Adipose tissue (tissue), 3 donors: Measurements from ENCODE around the gene HBA2. TPM values are rescaled to one million over a fixed set of nuclear protein-coding genes. Genes with fewer than 3 reads are reported as not detected.
"Not testable (repeated sequence)": the region's sequence is repeated elsewhere in the genome, so short reads cannot be mapped to it uniquely, and the experiment has no call there.

Source experiments
- H3K27ac ChIP-seq: one replicate; pipeline ENCODE4 v1.5.1; 2013; ENCODE audit warnings: low read depth, low read length
- WGBS, 3 donors: extraction: QIAGEN DNeasy Blood & Tissue Kit; methylation state at CpG; one replicate each; pipeline ENCODE4 v1.1.7; 2013; 5-methylcytosine and 5-hydroxymethylcytosine counted together
- polyA plus RNA-seq, 3 donors: library from polyadenylated mRNA; stranded (reverse); fragments of 200-250 nt; gene quantifications; one replicate each; pipeline ENCODE4 v1.2.3, GENCODE V29; 2013
- donor health status: healthy with polysubstance abuse.
- donor health status: Bipolar disorder and iron deficiency.
- donor health status: healthy.

HBA2 gene
- polyA plus RNA-seq, 3 donors: 24.5 to 982 (median 57.9) TPM

DNA sequence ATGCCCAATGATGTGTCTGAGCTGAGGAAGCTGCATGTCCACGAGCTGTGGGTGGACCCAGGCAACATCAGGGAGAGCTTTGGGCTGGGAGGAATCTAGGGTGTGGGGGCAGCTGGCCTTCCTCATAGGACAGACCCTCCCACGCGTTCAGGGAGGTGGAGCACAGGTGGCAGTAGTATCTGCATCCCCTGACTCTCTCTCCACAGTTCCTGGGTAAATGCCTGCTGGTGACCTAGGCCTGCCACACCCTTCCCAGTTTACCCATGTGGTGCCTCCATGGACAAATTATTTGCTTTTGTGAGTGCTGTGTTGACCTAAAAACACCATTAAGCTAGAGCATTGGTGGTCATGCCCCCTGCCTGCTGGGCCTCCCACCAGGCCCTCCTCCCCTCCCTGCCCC lies 3.7 kb upstream of the HBA2 start:
- 35 to 46% (median 43%) methylated on average over 3 of the region's 3 CpGs for WGBS, 3 donors
- no peak overlapping the region for H3K27ac ChIP-seq

DNA sequence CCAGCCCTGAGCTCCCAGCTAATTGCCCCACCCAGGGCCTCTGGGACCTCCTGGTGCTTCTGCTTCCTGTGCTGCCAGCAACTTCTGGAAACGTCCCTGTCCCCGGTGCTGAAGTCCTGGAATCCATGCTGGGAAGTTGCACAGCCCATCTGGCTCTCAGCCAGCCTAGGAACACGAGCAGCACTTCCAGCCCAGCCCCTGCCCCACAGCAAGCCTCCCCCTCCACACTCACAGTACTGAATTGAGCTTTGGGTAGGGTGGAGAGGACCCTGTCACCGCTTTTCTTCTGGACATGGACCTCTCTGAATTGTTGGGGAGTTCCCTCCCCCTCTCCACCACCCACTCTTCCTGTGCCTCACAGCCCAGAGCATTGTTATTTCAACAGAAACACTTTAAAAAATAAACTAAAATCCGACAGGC lies 2.6 kb upstream of the HBA2 start:
- 0 to 5% (median 1%) methylated on average over 5 of the region's 5 CpGs for WGBS, 3 donors
- H3K27ac ChIP-seq: not testable (repeated sequence)

DNA sequence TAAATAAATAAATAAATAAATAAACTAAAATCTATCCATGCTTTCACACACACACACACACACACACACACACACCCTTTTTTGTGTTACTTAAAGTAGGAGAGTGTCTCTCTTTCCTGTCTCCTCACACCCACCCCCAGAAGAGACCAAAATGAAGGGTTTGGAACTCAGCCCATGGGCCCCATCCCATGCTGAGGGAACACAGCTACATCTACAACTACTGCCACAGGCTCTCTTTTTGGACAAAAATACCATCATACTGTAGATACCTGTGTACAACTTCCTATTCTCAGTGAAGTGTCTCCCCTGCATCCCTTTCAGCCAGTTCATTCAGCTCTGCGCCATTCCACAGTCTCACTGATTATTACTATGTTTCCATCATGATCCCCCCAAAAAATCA lies 1.9 kb upstream of the HBA2 start:
- H3K27ac ChIP-seq: no peak overlapping the region
- WGBS, 3 donors: 38 to 53% (median 45%) methylated on average over 1 of the region's 1 CpG

DNA sequence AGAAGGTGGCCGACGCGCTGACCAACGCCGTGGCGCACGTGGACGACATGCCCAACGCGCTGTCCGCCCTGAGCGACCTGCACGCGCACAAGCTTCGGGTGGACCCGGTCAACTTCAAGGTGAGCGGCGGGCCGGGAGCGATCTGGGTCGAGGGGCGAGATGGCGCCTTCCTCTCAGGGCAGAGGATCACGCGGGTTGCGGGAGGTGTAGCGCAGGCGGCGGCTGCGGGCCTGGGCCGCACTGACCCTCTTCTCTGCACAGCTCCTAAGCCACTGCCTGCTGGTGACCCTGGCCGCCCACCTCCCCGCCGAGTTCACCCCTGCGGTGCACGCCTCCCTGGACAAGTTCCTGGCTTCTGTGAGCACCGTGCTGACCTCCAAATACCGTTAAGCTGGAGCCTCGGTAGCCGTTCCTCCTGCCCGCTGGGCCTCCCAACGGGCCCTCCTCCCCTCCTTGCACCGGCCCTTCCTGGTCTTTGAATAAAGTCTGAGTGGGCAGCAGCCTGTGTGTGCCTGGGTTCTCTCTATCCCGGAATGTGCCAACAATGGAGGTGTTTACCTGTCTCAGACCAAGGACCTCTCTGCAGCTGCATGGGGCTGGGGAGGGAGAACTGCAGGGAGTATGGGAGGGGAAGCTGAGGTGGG lies 657 bp downstream of the HBA2 start:
- 7 to 10% (median 9%) methylated on average over 23 to 26 of the region's 44 CpGs for WGBS, 3 donors
- H3K27ac ChIP-seq: not testable (repeated sequence)

DNA sequence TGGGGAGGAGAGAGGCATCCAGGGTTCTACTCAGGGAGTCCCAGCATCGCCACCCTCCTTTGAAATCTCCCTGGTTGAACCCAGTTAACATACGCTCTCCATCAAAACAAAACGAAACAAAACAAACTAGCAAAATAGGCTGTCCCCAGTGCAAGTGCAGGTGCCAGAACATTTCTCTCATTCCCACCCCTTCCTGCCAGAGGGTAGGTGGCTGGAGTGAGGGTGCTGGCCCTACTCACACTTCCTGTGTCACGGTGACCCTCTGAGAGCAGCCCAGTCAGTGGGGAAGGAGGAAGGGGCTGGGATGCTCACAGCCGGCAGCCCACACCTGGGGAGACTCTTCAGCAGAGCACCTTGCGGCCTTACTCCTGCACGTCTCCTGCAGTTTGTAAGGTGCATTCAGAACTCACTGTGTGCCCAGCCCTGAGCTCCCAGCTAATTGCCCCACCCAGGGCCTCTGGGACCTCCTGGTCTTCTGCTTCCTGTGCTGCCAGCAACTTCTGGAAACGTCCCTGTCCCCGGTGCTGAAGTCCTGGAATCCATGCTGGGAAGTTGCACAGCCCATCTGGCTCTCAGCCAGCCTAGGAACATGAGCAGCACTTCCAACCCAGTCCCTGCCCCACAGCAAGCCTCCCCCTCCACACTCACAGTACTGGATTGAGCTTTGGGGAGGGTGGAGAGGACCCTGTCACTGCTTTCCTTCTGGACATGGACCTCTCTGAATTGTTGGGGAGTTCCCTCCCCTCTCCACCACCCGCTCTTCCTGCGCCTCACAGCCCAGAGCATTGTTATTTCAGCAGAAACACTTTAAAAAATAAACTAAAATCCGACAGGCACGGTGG lies 1.5 kb downstream of the HBA2 start:
- WGBS, 3 donors: 17 to 30% (median 29%) methylated on average over 6 to 8 of the region's 13 CpGs
- not testable (repeated sequence) for H3K27ac ChIP-seq

DNA sequence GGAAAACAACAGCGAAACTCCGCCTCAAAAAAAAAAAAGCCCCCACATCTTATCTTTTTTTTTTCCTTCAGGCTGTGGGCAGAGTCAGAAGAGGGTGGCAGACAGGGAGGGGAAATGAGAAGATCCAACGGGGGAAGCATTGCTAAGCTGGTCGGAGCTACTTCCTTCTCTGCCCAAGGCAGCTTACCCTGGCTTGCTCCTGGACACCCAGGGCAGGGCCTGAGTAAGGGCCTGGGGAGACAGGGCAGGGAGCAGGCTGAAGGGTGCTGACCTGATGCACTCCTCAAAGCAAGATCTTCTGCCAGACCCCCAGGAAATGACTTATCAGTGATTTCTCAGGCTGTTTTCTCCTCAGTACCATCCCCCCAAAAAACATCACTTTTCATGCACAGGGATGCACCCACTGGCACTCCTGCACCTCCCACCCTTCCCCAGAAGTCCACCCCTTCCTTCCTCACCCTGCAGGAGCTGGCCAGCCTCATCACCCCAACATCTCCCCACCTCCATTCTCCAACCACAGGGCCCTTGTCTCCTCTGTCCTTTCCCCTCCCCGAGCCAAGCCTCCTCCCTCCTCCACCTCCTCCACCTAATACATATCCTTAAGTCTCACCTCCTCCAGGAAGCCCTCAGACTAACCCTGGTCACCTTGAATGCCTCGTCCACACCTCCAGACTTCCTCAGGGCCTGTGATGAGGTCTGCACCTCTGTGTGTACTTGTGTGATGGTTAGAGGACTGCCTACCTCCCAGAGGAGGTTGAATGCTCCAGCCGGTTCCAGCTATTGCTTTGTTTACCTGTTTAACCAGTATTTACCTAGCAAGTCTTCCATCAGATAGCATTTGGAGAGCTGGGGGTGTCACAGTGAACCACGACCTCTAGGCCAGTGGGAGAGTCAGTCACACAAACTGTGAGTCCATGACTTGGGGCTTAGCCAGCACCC lies 2.6 kb downstream of the HBA2 start:
- no peak overlapping the region for H3K27ac ChIP-seq
- WGBS, 3 donors: 19 to 28% (median 27%) methylated on average over 7 to 8 of the region's 8 CpGs

DNA sequence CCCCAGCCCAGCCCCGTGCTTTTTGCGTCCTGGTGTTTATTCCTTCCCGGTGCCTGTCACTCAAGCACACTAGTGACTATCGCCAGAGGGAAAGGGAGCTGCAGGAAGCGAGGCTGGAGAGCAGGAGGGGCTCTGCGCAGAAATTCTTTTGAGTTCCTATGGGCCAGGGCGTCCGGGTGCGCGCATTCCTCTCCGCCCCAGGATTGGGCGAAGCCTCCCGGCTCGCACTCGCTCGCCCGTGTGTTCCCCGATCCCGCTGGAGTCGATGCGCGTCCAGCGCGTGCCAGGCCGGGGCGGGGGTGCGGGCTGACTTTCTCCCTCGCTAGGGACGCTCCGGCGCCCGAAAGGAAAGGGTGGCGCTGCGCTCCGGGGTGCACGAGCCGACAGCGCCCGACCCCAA lies 3.3 kb downstream of the HBA2 start:
- WGBS, 3 donors: 0 to 2% (median 1%) methylated on average over 16 to 24 of the region's 39 CpGs
- not testable (repeated sequence) for H3K27ac ChIP-seq

DNA sequence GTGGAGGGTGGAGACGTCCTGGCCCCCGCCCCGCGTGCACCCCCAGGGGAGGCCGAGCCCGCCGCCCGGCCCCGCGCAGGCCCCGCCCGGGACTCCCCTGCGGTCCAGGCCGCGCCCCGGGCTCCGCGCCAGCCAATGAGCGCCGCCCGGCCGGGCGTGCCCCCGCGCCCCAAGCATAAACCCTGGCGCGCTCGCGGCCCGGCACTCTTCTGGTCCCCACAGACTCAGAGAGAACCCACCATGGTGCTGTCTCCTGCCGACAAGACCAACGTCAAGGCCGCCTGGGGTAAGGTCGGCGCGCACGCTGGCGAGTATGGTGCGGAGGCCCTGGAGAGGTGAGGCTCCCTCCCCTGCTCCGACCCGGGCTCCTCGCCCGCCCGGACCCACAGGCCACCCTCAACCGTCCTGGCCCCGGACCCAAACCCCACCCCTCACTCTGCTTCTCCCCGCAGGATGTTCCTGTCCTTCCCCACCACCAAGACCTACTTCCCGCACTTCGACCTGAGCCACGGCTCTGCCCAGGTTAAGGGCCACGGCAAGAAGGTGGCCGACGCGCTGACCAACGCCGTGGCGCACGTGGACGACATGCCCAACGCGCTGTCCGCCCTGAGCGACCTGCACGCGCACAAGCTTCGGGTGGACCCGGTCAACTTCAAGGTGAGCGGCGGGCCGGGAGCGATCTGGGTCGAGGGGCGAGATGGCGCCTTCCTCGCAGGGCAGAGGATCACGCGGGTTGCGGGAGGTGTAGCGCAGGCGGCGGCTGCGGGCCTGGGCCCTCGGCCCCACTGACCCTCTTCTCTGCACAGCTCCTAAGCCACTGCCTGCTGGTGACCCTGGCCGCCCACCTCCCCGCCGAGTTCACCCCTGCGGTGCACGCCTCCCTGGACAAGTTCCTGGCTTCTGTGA lies 4.1 kb downstream of the HBA2 start, which contains the start of gene HBA1:
HBA1 (plus strand) TSS at position 204 of the 906 bp plus-strand sequence; CDS start at position 241, 37 bp downstream.
- not testable (repeated sequence) for H3K27ac ChIP-seq
- WGBS, 3 donors: 2 to 4% (median 3%) methylated on average over 22 to 37 of the region's 88 CpGs

DNA sequence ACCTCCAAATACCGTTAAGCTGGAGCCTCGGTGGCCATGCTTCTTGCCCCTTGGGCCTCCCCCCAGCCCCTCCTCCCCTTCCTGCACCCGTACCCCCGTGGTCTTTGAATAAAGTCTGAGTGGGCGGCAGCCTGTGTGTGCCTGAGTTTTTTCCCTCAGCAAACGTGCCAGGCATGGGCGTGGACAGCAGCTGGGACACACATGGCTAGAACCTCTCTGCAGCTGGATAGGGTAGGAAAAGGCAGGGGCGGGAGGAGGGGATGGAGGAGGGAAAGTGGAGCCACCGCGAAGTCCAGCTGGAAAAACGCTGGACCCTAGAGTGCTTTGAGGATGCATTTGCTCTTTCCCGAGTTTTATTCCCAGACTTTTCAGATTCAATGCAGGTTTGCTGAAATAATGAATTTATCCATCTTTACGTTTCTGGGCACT lies 4.7 kb downstream of the HBA2 start:
- 6 to 10% (median 8%) methylated on average over 13 of the region's 13 CpGs for WGBS, 3 donors
- H3K27ac ChIP-seq: no peak overlapping the region

DNA sequence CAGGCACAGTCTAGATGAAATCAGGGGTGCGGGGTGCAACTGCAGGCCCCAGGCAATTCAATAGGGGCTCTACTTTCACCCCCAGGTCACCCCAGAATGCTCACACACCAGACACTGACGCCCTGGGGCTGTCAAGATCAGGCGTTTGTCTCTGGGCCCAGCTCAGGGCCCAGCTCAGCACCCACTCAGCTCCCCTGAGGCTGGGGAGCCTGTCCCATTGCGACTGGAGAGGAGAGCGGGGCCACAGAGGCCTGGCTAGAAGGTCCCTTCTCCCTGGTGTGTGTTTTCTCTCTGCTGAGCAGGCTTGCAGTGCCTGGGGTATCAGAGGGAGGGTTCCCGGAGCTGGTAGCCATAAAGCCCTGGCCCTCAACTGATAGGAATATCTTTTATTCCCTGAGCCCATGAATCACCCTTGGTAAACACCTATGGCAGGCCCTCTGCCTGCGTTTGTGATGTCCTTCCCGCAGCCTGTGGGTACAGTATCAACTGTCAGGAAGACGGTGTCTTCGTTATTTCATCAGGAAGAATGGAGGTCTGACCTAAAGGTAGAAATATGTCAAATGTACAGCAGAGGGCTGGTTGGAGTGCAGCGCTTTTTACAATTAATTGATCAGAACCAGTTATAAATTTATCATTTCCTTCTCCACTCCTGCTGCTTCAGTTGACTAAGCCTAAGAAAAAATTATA lies 5.4 kb downstream of the HBA2 start:
- WGBS, 3 donors: 53 to 65% (median 59%) methylated on average over 11 of the region's 11 CpGs
- no peak overlapping the region for H3K27ac ChIP-seq

DNA sequence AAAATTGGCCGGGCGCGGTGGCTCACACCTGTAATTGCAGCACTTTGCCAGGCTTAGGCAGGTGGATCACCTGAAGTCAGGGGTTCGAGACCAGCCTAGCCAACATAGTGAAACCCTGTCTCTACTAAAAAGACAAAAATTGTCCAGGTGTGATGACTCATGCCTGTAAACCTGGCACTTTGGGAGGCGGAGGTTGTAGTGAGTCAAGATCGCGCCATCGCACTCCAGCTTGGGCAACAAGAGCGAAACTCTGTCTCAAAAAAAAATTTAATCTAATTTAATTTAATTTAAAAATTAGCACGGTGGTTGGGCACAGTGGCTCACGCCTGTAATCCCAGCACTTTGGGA lies 6.0 kb downstream of the HBA2 start:
- 83 to 92% (median 87%) methylated on average over 11 of the region's 11 CpGs for WGBS, 3 donors
- no peak overlapping the region for H3K27ac ChIP-seq

DNA sequence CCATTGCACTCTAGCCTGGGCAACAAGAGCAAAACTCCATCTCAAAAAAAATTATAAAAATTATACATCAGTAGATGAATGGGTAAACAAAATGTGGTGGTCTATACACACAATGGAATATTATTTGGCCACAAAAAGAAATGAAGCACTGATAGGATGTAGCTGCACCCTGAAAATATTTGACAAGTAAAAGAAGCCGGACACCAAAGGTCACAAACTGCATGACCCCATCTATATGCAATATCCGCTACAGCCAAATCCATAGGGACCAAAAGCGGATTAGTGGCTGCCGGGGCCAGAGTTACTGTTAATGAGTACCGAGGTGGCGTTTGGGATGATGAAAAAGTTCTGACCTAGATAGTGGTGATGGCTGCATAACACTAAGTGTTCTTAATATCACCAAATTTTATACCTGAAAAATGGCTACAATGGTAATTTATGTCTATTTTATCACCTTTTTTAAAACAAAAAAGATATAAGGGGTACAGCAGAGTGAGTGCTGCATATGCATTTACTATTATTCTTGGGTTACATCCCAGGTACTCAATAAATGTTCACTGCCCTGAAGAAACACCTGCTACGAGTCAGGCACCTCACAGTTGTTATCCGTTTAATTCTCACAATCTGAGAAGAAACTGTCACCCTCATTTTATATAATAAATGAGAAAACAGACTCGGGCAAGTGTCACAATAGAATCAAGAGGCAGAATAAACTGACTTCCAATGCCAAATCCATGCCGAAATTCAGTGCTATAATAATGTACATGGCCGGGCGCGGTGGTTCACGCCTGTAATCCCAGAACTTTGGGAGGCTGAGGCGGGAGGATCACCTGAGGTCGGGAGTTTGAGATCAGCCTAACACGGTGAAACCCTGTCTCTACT lies 6.8 kb downstream of the HBA2 start:
- WGBS, 3 donors: 71 to 74% (median 73%) methylated on average over 17 of the region's 17 CpGs
- H3K27ac ChIP-seq: no peak overlapping the region

DNA sequence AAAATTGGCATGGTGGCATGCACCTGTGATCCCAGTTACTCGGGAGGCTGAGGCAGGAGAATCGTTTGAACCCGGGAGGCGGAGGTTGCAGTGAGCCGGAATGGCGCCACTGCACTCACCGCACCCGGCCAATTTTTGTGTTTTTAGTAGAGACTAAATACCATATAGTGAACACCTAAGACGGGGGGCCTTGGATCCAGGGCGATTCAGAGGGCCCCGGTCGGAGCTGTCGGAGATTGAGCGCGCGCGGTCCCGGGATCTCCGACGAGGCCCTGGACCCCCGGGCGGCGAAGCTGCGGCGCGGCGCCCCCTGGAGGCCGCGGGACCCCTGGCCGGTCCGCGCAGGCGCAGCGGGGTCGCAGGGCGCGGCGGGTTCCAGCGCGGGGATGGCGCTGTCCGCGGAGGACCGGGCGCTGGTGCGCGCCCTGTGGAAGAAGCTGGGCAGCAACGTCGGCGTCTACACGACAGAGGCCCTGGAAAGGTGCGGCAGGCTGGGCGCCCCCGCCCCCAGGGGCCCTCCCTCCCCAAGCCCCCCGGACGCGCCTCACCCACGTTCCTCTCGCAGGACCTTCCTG lies 7.5 kb downstream of the HBA2 start, which contains the start of gene HBQ1:
HBQ1 (plus strand) TSS at position 359 of the 575 bp plus-strand sequence; CDS start at position 387, 28 bp downstream.
- WGBS, 3 donors: 6 to 9% (median 7%) methylated on average over 51 to 59 of the region's 59 CpGs
- no peak within 1 kb of the TSS for H3K27ac ChIP-seq

DNA sequence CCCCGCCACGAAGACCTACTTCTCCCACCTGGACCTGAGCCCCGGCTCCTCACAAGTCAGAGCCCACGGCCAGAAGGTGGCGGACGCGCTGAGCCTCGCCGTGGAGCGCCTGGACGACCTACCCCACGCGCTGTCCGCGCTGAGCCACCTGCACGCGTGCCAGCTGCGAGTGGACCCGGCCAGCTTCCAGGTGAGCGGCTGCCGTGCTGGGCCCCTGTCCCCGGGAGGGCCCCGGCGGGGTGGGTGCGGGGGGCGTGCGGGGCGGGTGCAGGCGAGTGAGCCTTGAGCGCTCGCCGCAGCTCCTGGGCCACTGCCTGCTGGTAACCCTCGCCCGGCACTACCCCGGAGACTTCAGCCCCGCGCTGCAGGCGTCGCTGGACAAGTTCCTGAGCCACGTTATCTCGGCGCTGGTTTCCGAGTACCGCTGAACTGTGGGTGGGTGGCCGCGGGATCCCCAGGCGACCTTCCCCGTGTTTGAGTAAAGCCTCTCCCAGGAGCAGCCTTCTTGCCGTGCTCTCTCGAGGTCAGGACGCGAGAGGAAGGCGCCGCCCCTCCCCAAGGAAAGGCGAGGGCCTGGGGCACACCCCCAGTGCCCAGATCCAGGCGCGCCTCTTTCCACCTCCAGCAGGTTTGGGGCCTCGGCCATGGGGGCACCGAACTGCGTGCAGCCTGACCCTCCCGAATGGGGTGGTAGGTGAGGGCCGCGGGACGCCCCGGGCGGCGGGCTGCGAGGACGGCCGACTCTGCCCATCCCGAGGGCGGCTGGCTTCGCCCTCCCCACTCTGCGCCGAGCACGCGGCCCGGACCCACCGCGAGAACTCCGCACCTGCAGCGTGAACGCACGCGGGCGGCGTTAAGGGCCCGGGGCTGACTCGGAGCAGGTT lies 8.2 kb downstream of the HBA2 start:
- H3K27ac ChIP-seq: no peak overlapping the region
- WGBS, 3 donors: 1 to 2% (median 2%) methylated on average over 70 to 89 of the region's 89 CpGs

DNA sequence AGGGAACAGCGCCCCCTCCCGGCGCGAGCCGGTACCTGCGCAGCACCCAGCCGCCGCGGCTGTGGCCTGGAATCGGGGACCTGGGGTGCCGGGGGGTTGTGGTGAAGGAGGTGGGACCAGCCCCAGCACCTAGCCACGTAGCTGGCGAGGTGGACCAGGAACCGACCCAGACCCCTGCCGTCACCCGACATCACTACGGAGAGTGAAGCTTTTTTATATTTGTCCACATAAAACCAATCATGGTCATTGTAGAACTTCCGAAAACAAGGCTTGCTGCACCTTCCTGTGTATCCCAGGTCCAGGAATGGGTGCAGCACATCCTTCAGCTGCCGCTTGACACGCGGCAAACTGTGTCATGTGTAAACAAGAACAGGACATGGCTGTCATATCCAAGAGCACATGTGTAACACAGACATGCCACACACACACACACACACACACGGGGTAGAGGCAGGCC lies 8.9 kb downstream of the HBA2 start:
- 7 to 12% (median 9%) methylated on average over 22 of the region's 22 CpGs for WGBS, 3 donors
- no peak overlapping the region for H3K27ac ChIP-seq
